Germinal center (tissue), 1 donor: ENCODE results near the gene SAA4.
"Not testable (repeated sequence)": the region's sequence is repeated elsewhere in the genome, so short reads cannot be mapped to it uniquely, and the experiment has no call there.

ENCODE experiments used
- DNase-seq: peaks from one replicate; pipeline ENCODE4 v3.0.0; 2012; ENCODE audit warnings: mixed read lengths, low spot score

The SAA4 gene

DNA sequence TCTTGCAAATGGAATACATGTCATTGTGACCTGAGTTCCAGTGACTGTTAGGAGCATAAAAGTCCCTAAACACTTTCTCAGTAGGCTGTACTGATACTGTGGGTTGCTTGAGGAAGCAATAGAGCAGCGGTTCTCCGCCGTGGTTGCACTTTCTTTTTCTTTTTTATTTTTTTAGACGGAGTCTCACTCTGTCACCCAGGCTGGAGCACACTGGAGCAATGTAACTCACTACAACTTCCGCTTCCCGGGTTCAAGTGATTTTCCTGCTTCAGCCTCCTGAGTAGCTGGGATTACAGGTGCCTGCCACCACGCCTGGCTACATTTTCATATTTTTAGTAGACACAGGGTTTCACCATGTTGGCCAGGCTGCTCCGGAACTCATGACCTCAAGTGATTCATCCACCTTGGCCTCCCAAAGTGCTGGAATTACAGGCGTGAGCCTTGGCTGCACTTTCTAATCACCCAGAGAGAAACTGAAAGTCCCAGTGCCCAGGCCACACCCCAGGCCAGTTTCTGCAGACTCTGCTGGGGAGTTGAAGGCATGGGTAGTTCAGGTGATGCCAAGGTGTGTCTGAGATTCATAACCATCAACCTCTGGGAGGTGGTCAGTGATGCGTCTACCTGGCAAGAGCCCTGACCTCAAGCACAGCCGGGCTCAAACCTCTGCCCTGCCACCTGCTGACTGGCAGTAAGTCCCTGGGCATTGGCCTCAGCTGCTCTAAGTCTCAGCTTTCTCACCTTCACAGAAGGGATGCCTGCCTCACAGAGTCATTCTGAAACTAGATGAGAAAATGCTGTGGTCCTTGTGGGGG, 10.0 kb upstream of the SAA4 start:
- not testable (repeated sequence) for DNase-seq

DNA sequence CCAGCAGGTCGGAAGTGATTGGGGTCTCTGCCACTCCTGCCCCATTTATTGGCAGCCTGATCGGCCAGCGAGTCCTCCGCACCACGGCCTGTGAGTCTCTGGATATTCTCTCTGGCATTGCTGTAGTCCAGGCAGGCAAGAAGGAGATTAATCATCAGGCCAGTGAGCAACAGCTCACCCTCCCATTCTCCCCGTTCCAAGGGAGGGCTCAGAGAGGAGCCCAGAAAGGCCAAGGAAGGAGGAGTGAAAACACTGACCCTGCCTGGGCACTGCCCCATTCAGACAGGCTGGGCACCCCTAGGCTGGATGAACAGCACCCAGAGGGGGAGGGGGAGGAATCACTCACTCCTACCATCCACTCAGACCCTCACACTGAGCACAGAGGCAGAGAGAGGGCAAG, 8.8 kb upstream of the SAA4 start:
- DNase-seq = no peak

DNA sequence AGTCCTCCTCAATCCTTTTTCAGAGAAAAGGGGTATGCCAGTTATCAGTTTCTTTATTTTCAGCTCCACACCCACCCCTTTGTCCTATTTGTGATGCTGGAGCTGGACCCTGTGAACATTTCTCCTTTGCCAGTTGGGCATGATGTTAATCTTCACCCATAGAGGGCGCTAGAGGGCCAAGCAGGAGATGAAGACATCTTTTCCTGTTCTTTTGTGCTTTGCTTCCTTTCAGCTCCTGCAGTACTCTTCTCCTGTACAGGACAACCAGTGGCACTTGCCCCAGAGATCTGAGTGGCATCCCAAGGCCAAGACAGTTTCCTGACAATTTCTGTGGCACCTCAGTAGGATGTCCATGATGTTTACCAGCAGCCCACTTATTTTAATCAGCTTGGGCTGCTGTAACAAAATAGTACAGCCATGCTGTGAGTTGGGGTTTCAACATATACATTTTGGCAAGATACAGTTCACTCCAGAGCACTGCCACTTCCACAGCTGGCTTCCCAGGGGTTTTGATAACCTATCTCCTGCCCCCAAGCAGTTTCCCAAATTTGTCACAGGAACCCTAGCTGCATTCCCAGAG, 7.3 kb upstream of the SAA4 start:
- DNase-seq = peak; percentile 66

DNA sequence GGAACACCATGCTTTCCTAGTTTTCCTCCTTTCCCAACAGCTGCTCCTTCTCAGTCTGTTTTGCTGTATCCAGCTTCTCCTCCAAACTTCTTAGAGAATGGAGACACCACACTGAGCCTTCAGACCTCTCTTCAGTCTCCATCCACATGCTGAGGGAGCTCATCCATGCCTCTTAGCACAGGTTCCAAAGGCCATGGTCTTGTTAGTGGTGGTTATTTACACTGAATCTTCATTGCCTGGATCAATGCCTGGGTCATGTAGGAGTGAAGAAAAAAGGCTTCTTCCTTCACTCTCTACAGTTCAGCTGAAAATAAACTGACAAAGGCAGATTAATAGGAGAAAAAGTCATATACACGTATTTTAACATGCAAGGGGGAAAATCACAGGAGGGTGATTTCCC, 3.1 kb upstream of the SAA4 start:
- no peak for DNase-seq

DNA sequence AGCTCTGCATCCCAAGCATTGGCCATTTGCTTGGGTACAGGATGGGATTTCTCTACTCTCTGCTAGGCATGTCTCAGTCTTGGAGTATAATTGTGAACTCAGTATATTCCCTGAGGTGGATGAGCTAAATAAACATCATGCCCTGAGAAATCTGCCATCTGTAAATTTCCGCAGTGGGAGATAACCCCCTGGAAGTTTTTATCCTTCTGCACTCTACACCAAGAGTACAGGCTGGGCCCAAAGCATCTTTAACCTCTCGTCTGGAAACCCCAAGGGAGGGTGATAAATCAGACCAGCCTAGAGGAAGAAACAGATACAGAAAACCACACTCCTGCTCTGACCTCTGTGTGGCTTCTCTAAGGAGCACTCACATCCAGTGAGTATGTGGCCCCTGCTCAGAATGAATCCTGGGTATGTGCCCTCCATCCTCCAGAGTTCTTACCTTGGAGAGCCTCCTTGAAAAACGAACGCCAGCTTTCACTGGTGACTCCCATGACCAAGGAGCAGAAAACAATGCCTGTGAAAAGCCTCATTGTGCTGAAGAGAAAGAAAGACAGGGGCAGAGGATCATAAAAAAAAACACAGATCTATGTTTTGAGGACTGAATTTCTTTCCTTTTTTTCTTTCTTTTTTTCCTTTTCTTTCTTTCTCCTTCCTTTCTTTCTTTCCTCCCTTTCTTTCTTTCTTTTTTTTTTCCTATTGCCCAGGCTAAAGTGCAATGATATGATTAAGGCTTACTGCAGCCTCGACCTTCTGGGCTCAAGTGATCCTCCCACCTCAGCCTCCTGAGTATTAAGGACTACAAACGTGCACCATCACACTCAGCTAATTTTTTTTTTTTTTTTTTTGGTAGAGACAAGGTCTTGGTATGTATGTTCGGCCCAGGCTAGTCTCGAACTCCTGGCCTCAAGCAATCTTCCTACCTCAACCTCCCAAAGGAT, 938 bp downstream of the SAA4 start:
- no peak for DNase-seq

DNA sequence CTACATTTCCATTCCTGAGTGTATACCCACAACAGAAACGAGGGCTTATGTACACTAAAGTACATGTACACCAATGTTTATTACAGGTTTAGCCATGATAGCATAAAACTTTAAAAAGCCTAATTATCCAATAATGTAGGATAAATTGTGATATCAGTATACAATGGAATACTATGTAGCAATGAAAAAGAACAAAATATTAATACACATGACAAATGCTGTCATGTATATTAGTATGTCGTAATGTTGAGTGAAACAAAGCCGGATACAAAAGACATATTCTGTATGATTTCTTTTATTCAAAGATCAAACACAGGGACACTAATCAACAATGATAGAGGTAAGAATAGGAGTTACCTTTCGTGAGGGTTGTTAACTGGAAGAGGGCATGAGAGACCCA, 2.7 kb downstream of the SAA4 start:
- no peak for DNase-seq

DNA sequence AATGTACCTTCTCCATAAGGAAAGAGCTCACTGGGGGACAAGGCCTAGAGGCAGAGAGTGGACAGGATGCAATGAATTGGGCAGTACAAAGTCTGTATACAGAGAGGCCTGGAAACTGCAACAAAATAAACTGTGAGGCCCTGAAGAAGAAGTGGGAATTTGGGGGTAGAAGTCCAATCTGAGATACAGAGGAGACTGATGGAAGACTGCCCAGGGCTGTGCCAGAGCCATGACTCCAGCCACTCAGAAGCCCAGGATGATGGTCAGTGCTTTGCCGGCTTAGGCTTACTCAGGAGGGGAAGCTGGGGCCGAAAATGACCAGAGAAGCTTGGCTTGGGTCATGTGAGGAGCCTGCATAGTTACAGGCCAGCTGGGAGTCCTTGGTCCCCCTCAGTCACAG, 5.7 kb downstream of the SAA4 start:
- DNase-seq = no peak

DNA sequence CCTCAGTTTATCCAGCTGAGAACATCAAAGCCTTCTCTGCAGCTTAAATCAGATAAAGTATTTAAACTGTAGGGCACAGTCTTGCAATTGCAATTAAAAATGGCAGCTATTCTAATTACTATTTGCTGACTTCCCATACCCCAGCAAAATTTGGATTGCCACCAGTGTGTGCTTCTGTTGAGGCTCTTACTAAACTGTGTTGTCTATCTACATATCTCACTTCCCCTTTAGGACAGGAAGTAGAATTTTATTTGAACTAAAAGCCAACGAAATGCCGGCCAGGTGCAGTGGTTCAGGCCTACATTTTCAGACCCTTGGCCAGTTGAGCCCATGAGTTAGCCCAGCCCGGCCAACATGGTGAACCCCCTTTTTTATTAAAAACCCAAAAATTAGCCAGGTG, 7.1 kb downstream of the SAA4 start:
- DNase-seq = peak; percentile 49

DNA sequence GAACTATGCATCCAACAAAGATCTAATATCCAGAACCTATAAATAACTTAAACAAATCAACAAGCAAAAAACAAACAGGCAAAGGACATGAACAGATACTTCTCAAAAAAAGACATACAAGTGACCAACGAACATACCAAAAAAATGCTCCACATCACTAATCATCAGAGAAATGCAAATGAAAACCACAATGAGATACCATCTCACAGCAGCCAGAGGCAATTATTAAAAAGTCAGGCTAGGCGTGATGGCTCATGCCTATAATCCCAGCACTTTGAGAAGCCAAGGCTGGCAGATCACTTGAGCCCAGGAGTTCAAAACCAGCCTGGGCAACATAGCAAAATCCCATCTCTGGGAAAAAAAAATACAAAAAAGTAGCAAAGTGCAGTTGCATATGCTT, 10.7 kb downstream of the SAA4 start:
- no peak for DNase-seq

DNA sequence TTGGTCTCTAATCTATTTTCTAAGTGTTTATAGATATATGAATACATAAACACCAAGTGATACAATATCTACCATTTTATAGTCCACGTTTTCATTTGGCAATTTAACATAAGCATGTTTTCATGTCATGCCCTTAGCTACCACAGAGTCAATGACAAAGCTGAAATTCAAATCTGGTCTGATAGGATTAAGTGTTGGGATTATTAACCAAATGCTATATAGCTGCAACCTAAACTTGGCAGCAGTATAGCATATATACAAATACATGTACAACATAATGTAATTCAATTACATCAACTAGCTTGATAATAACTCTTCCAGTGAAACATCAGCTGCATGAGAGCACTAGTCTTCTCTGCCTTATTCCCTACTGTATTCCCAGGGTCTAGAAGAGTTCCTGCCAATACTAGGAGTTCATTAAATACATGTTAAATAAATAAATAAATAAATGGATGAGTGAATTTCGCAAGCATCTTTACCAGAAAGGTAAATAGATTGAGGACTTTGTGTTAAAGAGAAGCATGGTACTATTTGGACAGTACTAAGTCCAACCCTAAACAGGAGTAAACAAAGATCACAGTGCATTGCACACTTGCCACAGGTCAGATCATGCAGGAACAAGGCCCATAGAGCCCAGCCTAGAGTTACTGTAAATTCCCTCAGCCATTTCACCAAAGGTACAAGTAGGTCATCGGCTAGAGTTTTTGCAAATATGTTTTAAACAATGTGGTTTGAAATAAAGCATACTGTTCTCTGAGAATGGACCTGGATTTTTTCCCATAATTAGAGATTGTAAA, 12.8 kb downstream of the SAA4 start:
- DNase-seq = no peak

DNA sequence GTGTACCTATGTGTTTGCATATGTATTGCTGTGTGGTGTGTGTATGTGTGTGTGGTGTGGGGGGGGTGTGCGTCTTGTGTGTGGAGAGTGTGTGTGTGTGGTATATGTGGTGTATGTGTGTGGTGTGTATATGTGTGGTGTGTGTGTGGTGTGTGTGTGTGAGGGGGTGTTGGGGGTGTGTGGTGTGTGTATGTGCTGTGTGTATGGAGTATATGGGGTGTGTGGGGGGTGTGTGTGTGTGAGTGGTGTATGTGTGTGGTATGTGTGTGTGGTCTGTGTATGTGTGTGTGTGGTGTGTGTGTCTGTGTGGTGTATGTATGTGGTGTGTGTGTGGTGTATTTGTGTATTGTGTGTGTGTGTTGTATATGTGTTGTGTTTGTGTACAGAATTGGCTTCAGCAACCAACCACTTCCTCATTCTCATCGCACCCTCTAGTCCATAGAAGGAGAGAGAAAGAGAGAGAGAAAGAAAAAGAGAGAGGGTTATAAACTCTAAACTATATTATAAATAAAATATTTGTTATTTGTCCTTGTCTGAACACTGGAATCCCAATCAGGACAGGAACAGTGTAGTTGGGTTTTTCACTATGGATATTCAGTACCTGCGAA, 13.7 kb downstream of the SAA4 start:
- no peak for DNase-seq

DNA sequence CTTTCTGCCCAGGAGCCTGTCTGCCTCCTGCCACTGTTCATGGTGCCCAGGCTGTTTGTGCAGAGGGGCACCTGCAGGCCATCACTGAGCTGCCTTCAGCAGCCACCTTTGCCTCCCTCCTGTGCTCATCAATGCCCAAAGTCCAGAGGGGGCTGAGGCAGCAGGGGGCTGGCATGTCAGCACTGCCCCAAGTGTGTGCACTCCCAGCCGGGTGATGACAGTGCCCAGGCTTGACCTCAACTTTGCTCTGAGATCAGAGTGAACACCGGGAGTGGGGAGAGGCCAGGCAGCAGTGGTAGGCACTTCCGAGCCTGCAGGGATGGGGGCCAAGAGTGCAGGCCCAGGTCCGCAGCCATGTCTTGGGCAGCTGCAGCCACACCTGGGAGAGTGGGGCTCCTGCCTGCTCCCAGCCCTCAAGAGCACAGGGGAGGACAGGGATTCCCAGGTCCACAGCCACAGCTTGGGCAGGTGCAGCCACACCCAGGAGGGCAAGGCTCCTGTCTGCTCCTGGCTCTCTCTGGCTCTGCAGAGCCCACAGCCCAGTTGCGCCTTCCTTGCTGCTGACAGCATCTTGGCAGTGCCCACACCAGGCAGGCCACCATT, 15.2 kb downstream of the SAA4 start:
- no peak for DNase-seq

DNA sequence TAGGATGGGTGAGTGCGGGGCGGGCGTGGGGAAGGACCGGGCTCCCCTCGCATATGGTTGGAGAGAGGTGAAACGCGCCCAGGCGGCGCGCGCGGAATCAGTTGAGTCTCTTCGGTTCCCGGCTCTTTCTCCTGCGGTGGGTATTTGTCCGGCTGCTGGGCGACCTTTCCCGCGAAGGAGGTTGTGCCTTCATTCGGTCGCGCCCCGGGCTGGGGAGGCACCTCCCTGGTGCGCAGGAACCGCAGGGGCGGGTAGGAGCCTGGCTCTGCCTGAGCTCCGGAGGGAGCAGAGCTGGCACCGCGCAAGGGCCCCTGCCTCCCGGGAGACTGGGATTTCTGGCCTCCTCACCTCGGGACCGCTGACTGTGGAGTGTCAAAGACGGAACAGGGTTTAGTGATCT, 27.5 kb downstream of the SAA4 start:
- DNase-seq = no peak

DNA sequence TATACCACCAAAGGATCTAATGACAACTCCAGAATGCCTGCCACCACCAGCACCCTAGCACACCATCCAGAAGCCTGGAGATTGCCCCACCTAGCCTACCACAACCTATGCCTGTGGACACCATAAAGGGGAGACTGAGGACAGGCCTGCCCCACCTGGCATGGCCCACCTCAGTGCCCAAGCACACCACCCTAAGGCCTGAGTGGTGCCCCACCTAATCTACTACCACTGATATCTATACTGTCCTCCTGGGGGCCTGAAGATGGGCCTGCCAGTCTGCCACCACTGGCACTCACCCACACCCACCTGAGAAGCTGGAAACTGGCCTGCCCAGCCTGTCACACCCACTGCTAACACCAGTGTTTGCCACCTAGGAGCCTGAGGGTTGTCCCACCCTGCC, 31.8 kb downstream of the SAA4 start:
- no peak for DNase-seq

DNA sequence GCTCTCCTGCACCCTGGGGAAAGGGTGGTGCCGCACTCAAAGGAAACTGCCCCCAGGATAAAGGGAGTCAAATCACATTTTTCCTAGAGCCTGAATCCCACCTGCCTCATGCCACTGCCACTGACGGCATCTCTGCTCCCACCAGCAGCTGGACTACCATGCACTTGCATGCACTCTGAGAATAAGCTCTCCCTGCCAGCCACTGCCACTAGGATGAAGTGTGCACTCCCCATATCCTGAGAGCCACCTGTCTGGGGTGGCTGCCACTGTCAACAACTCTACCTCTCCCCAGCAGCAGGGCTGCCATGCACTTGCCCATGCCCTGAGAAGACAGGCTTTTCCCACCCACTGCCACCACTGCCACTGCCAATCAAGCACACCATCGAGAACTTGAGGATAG, 32.4 kb downstream of the SAA4 start:
- no peak for DNase-seq

DNA sequence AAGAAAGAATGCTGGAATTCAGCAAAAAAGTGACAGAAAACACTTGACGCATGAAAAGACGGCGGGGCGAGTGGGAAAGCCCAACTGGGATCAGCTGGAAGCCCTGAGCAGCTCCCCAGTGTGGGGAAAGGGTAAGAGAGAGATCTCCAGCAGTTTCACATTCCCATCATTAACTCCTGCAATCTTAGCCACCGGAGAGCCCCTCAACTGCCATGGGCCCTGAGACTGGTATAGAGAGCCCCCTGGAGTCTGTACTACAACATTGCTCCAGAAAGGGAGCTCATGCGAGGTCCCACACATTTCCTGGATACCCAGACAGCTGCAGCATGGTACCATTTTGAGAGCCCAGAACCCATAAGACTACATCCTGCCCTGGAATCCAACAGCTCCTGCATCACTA, 32.9 kb downstream of the SAA4 start:
- peak; percentile 52 for DNase-seq

DNA sequence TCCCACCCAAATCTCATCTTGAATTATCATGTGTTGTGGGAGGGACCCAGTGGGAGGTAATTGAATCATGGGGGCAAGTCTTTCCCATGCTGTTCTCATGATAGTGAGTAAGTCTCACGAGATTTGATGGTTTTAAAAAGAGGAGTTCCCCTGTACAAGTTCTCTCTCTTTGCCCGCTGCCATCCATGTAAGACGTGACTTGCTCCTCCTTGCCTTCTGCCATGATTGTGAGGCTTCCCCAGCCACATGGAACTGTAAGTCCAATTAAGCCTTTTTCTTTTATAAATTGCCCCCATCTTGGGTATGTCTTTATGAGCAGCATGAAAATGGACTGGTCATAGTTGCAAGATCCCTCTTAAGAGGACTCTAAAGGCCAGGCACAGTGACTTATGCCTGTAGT, 38.9 kb downstream of the SAA4 start:
- DNase-seq = not testable (repeated sequence)

DNA sequence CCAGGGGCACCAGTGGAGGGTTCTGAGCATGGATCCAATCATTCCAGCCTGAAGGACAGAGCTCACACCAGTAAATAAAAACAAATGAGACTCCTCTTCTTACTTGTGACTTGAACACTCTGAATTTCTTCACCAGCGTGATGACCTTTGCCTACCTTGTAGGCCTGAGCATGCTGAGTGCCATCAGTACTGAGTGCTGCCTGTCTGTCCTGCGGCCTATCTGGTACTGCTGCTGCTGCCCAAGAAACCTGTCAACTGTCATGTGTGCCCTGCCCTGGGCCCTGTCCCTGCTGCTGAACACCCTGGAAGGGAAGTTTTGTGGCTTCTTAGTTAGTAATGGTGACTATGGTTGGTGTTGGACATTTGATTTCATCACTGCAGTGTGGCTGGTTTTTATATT, 40.1 kb downstream of the SAA4 start:
- no peak for DNase-seq

DNA sequence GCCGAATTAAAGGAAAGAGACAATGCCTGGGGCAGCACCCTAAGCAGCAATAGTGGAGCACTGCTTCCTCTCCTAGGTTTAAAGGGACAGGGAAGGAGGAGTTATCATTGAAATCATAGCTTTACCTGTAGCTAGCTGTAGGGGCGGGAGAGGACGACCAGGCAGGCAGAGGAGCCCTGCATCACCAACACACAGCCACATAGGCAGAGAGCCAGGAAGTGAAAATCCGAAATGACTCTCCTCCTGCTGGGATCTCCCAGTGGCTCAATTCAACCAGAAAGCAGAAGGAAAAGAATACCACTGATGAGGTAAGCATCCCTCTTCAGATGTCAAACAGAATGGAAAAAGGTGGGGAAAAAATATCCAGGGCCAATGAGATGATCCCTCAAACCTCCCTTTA, 43.6 kb downstream of the SAA4 start:
- no peak for DNase-seq

DNA sequence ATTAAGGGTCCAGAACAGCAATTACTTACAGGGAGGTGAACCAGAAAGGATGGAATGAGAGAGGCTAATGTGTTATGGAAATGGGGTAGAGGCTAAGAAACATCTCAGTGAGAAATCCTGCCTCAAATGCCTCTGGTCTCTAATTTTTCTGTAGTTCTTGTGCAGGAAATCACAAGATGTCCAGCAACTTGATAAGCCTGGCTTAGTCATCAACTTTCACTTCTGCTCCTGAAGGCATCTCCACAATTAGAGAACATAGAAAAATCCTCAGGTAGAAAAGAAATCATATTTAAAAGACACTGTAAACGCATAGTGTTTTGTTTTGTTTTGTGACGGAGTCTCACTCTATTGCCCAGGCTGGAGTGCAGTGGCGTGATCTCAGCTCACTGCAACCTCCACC, 45.2 kb downstream of the SAA4 start:
- no peak for DNase-seq
